Activated T-helper 1 cell treated with Interleukin-2 at 50 U/mL for 16 hours (primary cell): ENCODE results near the gene DSE.
A peak's percentile ranks its signal among the peaks of the same experiment; 100 is the strongest.

ENCODE experiments used
- DNase-seq: peaks from one replicate; pipeline ENCODE4 v3.0.0-alpha.2; 2020; ENCODE audit warnings: low read depth

The DSE gene

DNA sequence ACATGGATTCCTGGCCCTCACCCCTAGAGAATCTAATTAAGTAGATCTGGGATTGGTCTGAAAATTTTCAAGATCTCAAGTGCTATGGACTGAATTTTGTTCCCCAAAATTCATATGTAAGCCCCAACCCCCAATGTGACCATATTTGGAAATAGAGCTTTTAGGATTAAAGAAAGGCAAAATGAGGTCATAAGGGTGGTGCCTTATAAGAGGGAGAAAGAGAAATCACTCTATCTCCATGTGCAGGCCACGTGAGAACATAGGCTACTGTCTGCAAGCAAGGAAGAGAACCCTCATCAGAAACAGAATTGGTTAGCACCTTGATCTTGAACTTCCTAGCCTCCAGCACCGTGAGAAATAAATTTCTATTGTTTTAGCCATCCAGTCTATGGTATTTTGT lies 8.5 kb upstream of the DSE start:
- no peak for DNase-seq

DNA sequence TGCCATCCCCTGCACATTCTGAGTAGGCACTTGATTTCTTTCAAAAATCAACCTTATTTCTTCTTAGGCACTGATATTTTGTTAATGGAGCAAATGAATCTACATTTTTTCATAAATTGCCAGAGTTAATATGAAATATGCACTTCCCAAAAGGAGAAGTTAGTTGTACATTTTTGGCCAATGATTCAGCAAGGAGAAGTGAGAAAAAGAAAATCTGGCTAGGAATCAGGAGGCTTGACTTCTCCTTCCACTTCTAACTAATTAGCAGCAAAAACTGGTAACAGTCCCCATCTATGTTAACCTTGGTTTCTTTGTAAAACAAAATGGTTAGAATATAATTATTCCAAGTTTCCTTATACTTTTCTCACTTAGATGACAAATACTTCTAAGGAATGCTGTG lies 7.0 kb upstream of the DSE start:
- DNase-seq: no peak

DNA sequence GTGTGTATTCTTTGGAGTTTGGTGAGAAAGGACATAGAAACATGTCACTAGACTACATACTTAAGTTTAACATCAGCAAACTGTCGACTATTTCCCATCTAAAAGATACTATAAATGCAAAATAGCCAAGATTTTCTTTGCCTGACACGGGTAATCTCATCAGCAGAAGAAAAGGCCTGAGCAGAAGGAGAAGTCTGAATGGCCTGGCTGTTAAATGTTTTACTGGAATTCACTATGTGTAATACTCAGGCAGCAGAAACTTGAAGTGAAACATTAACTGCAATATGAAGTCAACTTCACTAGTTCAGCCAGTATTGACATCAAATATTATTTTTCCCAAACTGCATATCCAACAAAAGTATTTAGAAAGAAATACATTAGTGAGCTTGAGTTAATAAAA lies 6.4 kb upstream of the DSE start:
- no peak for DNase-seq

DNA sequence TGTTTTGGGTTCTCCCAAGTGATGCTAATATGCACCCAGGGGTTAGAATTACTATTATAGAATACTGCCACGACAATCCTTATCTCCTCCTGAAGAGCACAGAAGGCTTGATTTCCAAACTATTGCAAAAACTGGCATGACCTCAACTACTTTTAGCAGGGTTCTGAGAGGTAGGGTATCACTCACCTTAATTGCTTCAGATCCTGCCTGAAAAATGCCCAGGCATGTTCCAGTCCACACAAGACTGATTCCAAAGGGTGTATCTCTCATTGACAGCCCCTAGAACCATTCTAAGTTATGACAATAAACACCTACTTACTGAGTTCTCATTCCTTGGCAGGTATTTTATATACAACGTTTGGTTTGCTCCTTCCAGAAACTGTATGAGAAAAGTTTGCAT lies 5.0 kb upstream of the DSE start:
- DNase-seq: no peak

DNA sequence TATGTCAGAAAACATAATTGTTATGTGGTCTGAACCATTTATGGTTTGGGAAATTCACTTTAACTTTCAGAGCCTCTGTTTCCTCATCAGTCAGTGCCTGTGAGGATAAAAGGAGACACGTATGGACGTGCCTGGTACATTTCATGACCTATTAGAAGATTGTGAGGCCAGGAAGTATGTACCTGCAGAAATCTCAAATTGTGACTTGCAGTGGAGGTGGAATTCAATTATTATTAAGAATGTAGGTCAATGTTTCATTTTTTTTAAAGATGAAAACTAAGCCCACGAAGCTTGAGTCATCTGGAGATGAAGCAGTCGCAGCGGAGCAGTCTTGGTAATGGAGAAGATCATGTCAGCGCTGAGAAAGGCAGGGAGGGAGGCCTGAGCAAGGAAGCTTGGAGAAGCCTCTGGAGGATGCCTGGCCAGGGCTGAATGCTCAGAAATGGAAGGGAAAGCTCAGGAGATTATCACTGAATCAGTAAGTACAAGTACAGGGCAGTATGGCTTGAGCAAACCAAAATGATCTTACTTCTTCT lies 3.9 kb upstream of the DSE start:
- DNase-seq: no peak

DNA sequence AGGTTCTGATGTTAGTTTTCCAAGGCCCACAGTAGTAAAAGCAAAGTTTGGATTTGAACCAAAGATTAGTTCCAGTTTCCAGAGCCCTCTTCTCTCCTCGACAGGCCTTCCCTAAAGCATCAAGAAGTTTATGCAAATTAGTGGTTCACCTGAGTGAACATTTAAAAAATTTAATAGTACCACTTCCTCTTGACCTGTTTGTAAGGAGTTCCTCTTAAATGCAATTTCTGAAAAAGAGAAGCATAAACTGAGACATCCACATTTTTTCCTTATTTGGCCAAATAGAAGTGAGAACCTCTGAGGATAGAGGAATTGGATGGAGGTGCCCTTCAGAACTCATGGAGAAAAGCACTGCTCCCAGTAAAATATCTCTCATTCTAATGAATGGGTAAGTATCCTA lies 1.2 kb upstream of the DSE start:
- no peak for DNase-seq

DNA sequence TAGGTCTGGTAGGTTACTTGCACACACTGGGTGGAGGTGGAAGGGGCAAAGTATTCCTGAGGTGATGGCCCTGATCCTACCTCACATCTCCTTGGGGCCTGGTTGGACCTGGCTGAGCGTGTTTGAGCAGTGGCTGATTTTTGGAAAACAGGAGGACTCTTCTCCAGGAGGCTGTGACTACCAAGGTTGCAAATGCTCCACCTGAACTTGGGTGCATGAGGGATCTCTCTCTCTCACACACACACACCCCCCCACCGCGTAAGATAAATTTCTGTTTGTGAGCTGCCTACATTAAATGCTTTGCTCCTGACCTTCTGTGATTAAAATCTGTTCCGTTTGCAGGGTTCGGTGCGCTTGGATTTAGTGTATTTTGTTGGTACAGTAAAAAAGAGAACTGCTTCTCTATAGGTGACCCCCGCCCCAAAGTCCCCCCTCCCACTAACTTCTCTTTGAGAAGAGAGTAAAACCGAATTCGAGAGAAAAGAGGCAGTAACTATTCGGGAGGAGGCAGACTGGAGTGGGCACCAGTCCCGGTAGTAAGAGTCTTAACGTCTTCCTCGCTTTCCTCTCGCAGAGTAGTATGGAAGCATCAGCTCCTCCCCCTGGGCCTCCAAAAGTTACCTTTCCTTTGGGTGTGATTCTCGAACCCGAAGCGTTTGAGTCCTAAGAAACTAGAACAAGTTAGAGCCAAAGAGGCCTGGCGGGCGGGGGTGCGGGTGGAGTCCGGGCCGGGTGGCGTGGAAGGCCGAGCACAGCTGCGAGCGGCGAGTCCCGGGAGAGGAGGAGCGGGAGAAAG lies 585 bp upstream of the DSE start:
- no peak for DNase-seq

DNA sequence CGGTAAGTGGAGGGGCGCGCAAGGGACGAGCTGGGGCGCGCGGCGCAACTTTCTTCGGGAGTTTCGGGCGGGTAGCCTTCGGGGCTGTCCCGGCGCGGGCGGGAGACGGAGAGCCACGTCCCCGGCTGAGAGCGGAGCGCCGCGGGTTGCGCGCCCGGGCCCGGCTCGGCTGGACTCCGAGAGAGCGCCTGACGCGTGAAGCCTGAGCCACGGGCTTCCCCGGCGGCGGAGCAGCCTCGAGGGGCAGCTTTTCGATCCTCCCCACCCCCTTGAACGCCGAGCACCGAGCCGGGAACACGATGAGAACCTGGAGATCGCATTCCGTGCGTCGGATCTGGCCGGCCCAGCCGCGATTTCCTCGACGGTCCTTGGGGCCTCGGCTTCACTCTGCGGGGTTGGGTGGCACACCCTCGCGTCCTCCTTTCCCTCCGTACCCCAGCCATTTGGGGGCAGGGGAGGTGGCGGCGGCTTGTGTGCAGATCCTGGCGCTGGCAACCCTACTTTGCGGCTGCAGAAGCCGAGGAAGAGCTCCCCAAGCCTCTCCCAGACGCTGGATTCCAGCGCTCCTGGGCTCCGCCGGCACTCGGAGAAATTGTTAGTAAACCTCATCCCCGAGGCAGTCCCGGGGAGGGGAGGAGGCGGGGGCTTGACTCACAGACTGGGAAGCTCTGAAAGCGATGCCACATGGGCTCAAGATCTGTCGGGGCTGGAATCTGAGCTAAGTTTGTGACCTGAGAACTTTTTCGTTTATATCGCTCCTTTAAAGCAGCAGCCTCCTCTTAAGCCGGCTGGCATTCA lies 572 bp downstream of the DSE start:
- peak; percentile 9 for DNase-seq

DNA sequence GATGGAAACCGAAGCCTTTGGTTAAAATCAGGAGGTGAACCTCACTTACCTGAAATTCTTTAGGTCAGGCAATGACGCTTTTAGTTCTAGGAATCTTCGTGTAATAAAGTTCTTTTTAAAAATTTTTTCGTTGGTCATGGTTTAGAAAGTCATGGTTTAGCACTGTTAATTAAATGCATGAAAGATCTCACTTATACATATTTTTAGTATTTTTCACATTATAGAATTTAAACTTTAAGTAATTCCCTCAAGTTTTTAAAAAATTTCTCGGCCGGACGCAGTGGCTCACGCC lies 1.1 kb downstream of the DSE start:
- no peak for DNase-seq

DNA sequence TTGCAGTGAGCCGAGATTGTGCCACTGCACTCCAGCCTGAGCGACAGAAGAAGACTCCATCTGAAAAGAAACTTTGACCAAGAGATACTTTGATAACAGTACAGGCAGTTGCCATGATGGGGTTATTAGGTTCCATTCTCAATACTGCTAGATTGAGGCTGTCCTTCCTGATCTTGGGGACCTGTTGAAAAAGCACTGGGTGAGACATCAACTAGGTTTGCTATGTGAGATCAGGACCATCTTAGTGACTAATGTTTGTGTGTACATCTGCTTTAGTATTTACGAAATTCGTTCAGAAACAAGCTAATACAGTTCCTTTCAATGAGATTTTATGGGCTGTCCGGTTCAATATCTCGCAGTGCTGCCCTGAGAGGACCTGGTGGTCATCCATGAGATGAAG lies 2.6 kb downstream of the DSE start:
- no peak for DNase-seq

DNA sequence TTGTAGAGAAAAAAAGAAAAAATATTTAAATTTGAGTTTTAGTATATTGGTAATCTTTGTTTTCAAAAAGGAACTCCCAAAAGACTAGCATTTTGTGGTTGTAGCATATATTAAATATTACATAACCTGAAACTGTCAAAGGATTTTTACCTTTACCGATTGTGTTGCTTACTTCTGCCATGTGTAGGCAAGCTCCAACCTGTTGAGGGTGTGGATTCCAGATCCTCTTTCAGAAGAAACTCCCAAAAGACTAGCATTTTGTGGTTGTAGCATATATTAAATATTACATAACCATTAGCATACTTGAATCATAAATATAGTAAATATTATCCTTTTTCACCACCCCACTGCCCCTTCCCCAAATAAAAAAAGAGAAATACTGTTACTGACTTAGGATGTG lies 3.2 kb downstream of the DSE start:
- DNase-seq: no peak

DNA sequence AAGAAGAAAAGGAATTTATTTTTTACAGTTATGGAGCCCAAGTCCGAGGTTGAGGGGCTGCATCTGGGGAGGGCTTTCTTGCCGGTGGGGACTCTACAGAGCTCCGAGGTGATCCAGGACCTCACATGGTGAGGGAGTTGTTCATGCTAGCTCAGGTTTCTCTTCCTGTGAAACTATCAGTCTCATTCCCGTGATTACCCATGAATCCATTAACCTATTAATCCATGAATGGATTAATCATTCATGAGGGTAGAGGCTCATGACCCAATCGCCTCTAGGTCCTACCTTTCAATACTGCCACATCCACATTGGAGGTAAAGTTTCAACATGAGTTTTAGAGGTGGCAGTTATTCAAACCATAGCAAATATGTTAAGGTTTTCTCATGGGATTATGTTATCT lies 3.8 kb downstream of the DSE start:
- no peak for DNase-seq

DNA sequence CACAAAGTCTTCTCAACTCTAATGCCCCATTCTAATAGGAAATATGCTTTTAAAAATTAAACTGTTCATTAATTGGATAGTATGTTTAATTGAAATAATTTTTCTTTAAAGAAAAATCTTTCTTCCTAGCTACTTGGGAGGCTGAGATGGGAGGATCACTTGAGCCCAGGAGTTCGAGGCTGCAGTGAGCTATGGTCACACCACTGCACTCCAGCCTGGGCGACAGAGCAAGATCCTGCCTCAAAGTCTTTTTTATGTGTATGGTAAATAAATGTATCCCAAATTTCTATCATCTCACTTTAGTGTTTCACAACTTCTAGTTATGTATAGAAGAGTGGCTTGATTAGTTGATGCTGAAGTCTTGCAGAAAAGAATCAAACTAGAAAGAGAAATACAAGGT lies 4.5 kb downstream of the DSE start:
- DNase-seq: no peak

DNA sequence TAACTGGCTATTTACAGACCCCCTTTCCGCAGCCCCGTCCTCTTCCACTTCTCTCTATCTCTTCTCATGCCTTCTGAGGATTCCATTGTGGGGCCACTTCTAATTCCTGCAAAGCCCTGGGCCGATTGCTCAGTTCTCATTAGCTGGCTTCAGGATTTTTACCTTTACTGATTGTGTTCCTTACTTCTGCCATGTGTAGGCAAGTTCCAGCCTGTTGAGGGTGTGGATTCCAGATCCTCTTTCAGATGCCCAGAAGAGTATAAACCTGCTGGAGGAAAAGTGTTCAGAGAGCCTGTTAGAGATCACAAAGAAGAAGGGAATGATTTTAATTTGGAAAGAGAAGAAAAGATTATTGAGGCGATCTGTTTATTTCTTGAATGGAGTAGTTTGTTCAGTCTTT lies 5.4 kb downstream of the DSE start:
- no peak for DNase-seq

DNA sequence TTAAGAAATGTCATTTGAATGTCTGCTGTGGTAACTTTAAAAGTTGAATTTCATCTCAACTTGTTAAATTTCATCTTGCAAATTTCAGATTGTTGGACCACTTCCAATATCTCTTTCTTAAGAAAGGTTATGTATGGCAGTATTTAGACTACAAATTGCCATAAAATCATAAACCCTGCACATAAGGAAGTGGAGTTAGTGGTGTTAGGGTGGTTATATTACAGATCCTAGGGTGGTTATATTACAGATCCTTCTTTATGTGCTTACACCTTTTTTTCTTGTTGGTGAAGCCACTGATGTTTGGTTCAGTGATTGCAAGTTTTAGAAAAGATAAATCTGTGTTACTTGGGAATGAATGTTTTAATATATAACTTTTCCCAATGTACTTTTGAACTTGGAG lies 9.0 kb downstream of the DSE start:
- no peak for DNase-seq

DNA sequence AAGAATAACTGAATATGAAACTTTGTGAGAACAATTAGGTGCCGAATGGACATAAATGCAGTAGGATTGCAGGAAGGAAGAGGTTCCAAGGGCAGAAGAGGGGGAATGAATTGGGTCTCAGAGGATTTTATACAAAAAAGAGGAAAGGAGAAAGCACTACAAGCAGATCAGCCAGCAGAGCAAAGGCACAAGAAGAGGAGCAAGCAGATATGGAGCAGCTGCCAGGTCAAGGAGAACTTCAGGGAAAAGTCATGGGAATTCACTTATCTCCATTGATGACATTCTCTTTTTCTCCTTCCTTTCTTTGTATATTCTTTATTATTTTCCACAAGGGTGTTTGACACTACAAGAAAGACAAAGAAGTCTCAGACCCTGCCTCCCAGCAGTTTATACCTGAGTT lies 9.6 kb downstream of the DSE start:
- DNase-seq: no peak

DNA sequence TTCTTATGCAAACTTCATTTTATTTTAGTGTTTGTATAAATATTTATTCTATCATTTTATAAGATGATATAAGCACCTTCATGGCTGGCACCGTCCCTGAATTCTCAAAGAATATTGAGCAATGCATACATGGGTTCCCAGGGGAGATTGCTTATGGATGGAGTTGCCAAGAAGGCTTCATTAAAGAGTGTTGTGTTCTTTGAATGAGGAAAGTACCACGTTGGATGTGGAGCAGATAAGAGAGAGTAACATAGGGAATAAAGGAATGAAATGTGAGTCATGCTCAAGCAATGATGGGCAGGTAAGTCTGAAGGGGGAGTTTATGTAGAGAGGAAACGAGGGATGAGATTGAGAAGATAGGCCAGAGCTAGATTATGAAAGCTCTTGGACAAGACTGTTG lies 10.3 kb downstream of the DSE start:
- DNase-seq: no peak

DNA sequence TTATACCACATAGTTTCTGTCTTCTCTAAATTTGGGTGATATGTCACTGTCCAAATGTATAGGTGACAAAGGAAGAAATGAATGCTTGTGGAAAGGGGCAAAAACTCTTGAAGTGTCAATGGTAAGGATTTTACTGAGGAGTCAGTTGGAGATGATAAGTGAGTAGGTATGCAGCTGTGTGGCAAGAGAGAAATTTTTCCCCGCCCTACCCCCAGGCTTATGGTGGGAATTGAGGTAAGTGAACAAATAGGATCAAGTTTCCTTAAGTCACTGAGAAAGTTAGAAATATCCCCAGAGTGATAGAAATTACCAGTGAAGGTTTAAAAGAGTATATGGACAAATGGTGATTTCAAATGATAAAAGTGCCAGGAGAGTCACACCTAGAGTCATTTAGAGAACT lies 11.8 kb downstream of the DSE start:
- no peak for DNase-seq

DNA sequence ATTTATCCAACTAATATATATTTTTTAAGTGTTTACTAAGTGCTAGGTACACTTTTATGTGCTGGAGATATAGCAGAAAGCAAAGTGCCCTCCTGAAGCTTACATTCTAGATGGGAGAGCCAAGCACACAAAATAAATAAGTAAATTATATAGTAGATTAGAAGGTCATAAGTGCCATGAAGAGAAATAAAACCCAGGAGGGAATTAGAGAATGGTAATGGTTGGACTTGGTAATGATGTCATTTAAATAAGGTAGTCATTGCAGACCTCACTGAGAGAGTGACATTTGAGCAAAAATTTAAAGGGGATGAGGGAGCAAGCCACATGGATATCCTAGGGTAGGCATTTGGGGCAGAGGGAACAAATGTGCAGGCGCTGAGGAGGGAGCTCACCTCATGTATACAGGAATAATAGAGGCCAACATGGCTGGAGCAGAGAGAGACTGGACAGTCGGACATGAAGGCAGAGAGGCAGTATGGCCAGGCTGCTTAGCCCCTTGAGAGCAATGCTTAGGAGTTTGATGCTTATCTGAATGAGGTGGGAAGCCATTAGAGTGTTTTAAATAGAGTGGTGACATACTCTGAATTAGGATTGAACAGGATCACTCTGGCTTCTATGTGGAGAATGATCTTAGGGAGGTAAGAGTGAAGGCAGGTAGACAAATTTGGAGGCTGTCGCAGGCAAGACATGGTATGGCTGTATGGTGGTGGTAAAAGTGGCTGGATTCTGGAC lies 14.1 kb downstream of the DSE start:
- no peak for DNase-seq

DNA sequence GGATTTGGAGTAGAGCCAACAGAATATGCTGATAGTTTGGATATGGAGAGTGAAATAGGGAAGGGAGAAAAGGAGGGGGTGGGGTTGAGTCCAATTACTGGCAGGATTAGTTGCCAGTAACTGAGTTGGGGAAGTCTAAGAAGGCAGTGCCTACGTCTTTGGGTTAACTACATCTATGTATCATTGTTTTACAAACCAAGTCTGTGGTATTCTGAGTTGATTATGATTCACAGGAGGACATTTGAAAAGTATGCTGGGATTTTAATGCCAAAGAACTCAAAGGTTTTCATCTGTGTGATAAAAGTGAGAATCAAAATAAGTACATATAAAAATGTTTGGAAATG lies 14.7 kb downstream of the DSE start:
- DNase-seq: no peak

DNA sequence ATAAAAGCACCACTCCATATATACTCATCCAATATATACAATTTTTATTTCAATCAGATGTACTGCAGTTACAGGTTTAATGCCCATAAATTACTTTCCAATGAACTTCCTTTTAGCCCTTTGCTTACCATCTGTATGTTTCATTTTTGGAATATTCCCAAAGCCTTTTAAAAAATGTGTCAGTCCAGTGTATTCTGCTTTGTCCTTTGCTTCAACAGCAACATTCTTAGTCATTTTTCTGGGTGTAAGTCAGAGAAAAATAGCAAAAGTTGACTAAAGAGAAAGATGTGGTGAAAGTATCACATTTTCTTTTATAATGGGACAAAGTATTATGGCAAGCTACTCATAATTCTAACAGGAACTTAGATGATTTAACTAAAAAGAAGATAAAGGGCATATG lies 15.2 kb downstream of the DSE start:
- no peak for DNase-seq

DNA sequence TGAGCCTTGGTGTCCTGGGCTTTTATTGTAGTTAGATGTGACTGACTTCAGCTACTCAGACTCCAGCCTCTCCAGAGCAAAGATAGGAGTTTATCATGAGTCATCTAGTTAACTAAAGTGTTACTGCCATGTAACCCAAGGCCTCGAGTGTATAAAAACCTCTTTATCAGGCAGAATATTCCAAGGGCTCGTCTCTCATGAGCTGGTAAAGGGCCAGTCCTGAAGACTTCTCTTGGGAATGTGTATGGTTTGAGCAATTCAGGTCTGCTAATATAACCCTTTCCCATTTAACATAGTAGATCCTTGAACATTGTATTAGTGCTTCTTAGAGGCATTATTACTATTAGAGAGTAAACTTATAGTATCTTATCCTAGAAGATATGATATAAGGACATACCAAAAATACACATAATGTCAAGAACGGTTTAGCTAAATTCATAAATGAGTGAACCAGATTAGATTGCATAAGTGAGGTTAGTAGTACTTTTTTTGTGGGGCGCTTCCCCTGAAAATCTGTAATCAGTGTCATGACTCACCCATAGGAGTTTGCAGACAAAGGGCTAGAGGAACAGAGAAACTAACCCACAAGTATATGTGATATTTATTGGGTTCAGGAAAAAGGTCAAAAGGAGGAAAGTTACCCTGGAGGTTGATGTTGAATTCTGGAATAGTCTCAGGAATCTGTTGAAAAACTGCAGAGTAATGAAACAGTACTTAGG lies 16.0 kb downstream of the DSE start:
- no peak for DNase-seq

DNA sequence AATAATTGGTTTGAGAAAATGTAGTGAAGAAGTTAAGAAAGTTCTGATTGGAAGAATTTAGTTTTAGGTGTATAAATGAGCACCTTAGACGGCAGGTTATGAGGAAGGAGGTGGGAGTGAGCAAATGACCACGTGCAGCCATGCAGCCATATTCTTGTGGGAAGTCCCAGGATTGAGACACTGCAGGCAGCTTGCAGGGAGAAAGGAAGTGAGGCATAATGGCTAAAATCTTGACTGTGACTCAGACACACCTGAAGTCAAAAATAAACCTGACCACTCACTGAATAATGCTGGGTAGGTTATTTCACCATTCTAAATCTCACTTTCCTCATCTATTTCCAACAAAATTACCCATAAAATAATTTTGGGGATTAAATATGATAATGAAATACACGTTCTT lies 16.6 kb downstream of the DSE start:
- DNase-seq: no peak
